ENCODE measurements around the gene XIRP1.

Gene XIRP1

DNA sequence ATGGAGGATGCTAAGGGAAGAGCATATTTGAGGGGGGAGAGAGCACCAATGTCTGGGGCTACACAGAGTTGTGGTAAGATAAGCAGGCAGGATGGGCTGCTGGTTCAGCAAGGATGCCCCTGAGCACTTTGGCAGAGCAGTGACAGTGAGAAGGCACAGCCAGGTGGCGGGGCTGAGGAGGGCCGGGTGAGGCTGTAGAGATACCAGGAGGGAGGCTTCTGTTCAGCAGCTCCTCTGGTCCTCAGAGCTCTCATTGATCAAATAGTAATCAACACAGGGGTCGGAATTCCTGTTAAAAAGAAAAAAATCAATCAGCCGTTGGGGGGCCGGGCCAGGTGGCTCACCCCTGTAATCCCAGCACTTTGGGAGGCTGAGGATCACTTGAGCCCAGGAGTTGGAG lies 11.5 kb upstream of the XIRP1 start:
- no peaks in the 10 kb centered on the region for H3K36me3 ChIP-seq (replicated peaks; ENCODE audit: insufficient read depth, low read length)
- H3K9ac ChIP-seq (ENCODE audit: low read length): no peak overlapping the region
- TF ChIP-seq EZH2phosphoT487 (IDR thresholded peaks at IDR 0.05; ENCODE audit: low read length) (no peak), EZH2 (optimal IDR thresholded peaks at IDR 0.05; ENCODE audit: low read depth, low read length) (no peak)
- TF ChIP-seq, protein P1, sequence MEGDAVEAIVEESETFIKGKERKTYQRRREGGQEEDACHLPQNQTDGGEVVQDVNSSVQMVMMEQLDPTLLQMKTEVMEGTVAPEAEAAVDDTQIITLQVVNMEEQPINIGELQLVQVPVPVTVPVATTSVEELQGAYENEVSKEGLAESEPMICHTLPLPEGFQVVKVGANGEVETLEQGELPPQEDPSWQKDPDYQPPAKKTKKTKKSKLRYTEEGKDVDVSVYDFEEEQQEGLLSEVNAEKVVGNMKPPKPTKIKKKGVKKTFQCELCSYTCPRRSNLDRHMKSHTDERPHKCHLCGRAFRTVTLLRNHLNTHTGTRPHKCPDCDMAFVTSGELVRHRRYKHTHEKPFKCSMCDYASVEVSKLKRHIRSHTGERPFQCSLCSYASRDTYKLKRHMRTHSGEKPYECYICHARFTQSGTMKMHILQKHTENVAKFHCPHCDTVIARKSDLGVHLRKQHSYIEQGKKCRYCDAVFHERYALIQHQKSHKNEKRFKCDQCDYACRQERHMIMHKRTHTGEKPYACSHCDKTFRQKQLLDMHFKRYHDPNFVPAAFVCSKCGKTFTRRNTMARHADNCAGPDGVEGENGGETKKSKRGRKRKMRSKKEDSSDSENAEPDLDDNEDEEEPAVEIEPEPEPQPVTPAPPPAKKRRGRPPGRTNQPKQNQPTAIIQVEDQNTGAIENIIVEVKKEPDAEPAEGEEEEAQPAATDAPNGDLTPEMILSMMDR (IDR thresholded peaks at IDR 0.05; ENCODE audit: low read length): no peak
- no peaks in the 10 kb centered on the region for H4K20me1 ChIP-seq (ENCODE audit: insufficient read depth, low read length)
- H3K27me3 ChIP-seq (replicated peaks; ENCODE audit: insufficient read depth, low read length): no peaks in the 10 kb centered on the region
- no peaks in the 10 kb centered on the region for H3K79me2 ChIP-seq (ENCODE audit: low read length)
- H3K4me2 ChIP-seq (ENCODE audit: low read depth, low read length): no peak overlapping the region
- H3K4me3 ChIP-seq (ENCODE audit: low read length): no peak overlapping the region
- H3K4me1 ChIP-seq (ENCODE audit: low read length): peaks cover 30% of the 10 kb centered on the region
- peaks cover 21% of the 10 kb centered on the region for H3F3A ChIP-seq (ENCODE audit: insufficient read depth, low read length)
- no peaks in the 10 kb centered on the region for H3K9me3 ChIP-seq (replicated peaks; ENCODE audit: insufficient read depth, low read length)
- H3K27ac ChIP-seq (ENCODE audit: low read length): no peak overlapping the region
- no peaks in the 10 kb centered on the region for H3K9me2 ChIP-seq (replicated peaks; ENCODE audit: insufficient read depth, low read length)
- DNase-seq: no peak
- H2AFZ ChIP-seq (ENCODE audit: low read length): no peak overlapping the region

DNA sequence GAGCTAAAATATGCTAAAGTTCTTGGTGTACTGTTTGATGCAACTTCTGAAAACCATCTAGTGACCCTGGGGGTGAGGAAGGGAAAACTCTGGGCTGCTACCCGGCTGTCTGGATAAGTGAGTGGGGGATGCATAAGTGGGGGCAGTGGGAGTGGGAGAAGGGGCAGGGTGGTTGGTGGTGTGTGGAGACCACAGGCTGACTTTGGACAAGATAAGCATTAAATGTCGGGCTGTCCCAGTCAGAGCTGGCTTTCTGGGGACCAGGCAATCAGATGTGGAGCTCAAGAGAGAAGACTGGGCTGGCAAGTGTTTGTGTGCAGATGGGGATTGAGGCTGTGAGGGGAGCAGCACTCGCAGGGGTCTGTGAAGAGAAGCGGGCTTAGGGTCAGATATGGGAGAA lies 11.0 kb upstream of the XIRP1 start:
- Histone ChIP-seq H2AFZ (ENCODE audit: low read length) (no peak overlapping the region), H3K27ac (ENCODE audit: low read length) (no peak overlapping the region), H4K20me1 (ENCODE audit: insufficient read depth, low read length) (no peaks in the 10 kb centered on the region), H3K9ac (ENCODE audit: low read length) (no peak overlapping the region), H3K4me1 (ENCODE audit: low read length) (peaks cover 29% of the 10 kb centered on the region), H3K27me3 (replicated peaks; ENCODE audit: insufficient read depth, low read length) (no peaks in the 10 kb centered on the region), H3K4me3 (ENCODE audit: low read length) (no peak overlapping the region), H3K9me3 (replicated peaks; ENCODE audit: insufficient read depth, low read length) (no peaks in the 10 kb centered on the region), H3K79me2 (ENCODE audit: low read length) (no peaks in the 10 kb centered on the region), H3F3A (ENCODE audit: insufficient read depth, low read length) (peaks cover 21% of the 10 kb centered on the region), H3K4me2 (ENCODE audit: low read depth, low read length) (no peak overlapping the region), H3K9me2 (replicated peaks; ENCODE audit: insufficient read depth, low read length) (no peaks in the 10 kb centered on the region), H3K36me3 (replicated peaks; ENCODE audit: insufficient read depth, low read length) (no peaks in the 10 kb centered on the region)
- no peak for TF ChIP-seq EZH2phosphoT487 (IDR thresholded peaks at IDR 0.05; ENCODE audit: low read length)
- no peak for DNase-seq

DNA sequence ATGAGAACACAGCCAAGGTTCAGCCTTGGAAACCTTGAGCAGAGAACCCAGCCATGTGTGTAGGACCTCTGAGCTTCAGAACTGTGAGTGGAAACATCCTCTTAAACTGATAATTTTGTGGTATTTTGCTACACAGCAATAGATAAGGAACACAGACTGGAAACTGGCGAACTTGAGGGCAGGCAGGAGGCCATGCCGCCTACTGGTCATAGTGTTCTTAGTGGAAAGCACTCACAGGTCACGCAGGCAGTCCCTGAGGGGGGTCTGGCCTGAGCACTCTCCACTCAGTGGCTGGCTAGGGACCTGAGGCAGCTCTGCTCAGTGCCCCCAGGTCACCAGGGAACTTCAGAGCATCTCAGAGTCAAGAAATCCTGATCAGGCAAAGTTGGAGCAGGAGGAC lies 9.7 kb upstream of the XIRP1 start:
- Histone ChIP-seq H3F3A (ENCODE audit: insufficient read depth, low read length) (peaks cover 8% of the 10 kb centered on the region), H3K27ac (ENCODE audit: low read length) (no peak overlapping the region), H3K4me1 (ENCODE audit: low read length) (peaks cover 26% of the 10 kb centered on the region), H3K9me3 (replicated peaks; ENCODE audit: insufficient read depth, low read length) (no peaks in the 10 kb centered on the region), H3K4me2 (ENCODE audit: low read depth, low read length) (no peak overlapping the region), H3K36me3 (replicated peaks; ENCODE audit: insufficient read depth, low read length) (no peaks in the 10 kb centered on the region), H2AFZ (ENCODE audit: low read length) (no peak overlapping the region), H4K20me1 (ENCODE audit: insufficient read depth, low read length) (no peaks in the 10 kb centered on the region), H3K9ac (ENCODE audit: low read length) (no peak overlapping the region), H3K27me3 (replicated peaks; ENCODE audit: insufficient read depth, low read length) (no peaks in the 10 kb centered on the region), H3K79me2 (ENCODE audit: low read length) (no peaks in the 10 kb centered on the region), H3K4me3 (ENCODE audit: low read length) (no peak overlapping the region), H3K9me2 (replicated peaks; ENCODE audit: insufficient read depth, low read length) (no peaks in the 10 kb centered on the region)
- TF ChIP-seq, protein P1 (IDR thresholded peaks at IDR 0.05; ENCODE audit: low read length): no peak
- TF ChIP-seq EZH2 (optimal IDR thresholded peaks at IDR 0.05; ENCODE audit: low read depth, low read length): no peak
- TF ChIP-seq EZH2phosphoT487 (IDR thresholded peaks at IDR 0.05; ENCODE audit: low read length): no peak
- no peak for DNase-seq

DNA sequence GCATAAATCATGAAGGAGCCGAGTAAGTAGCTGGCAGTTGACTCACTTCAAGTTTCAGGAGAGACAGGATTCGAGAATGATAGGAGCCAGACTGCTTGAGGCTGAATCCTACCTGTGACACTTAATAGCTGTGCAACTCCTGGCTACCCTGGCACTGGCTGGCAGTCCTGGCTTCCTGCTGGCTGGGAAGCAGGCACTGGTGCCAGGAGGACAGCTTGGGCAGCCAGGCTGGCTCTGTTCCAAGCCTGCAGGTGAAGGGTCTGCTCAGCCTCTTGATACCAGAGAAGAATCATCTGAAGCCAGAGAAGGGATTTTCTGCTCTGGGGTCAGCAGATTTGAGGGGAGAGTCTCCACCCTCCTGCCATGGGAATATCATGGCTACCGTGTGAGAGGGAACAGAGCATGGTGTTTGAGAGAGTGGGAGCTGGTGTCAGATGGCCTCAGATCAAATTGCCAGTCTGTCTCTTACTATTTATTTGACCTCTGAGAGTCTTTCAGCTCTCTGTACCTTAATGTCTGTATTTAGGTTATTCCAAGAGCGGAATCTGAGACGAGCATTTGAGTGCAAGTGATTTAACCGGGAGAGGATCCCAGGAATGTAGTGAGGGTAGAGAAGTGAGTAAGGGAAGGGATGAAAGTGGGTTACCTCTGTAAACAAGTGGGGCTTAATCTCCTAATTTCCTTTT lies 4.4 kb upstream of the XIRP1 start:
- peaks cover 26% of the 10 kb centered on the region for H3K4me1 ChIP-seq (ENCODE audit: low read length)
- H3F3A ChIP-seq (ENCODE audit: insufficient read depth, low read length): no peaks in the 10 kb centered on the region
- peak overlapping the region; percentile 7; the same call in 1 of the 2 replicates for H3K27ac ChIP-seq (ENCODE audit: low read length)
- no peaks in the 10 kb centered on the region for H3K79me2 ChIP-seq (ENCODE audit: low read length)
- DNase-seq: no peak
- no peak overlapping the region for H3K9ac ChIP-seq (ENCODE audit: low read length)
- no peaks in the 10 kb centered on the region for H3K36me3 ChIP-seq (replicated peaks; ENCODE audit: insufficient read depth, low read length)
- no peaks in the 10 kb centered on the region for H3K27me3 ChIP-seq (replicated peaks; ENCODE audit: insufficient read depth, low read length)
- H4K20me1 ChIP-seq (ENCODE audit: insufficient read depth, low read length): no peaks in the 10 kb centered on the region
- no peaks in the 10 kb centered on the region for H3K9me3 ChIP-seq (replicated peaks; ENCODE audit: insufficient read depth, low read length)
- H3K9me2 ChIP-seq (replicated peaks; ENCODE audit: insufficient read depth, low read length): no peaks in the 10 kb centered on the region
- H2AFZ ChIP-seq (ENCODE audit: low read length): no peak overlapping the region
- H3K4me3 ChIP-seq (ENCODE audit: low read length): no peak overlapping the region
- TF ChIP-seq, protein P1 (IDR thresholded peaks at IDR 0.05; ENCODE audit: low read length): no peak
- no peak for TF ChIP-seq EZH2 (optimal IDR thresholded peaks at IDR 0.05; ENCODE audit: low read depth, low read length)
- TF ChIP-seq EZH2phosphoT487 (IDR thresholded peaks at IDR 0.05; ENCODE audit: low read length): no peak
- H3K4me2 ChIP-seq (ENCODE audit: low read depth, low read length): peak overlapping the region; percentile 31; the same call in 1 of the 2 replicates

All from MM.1S (cell line).